B cell (primary cell): ENCODE measurements around the gene SNED1. TPM values are rescaled to one million over a fixed set of nuclear protein-coding genes. Genes with fewer than 3 reads are reported as not detected.
A peak's percentile ranks its signal among the peaks of the same experiment; 100 is the strongest.

Source experiments
- ATAC-seq: fragments of 200-7000 bp; cut with Tn5 transposase; one replicate; pipeline ENCODE4 v1.10.0; 2021; ENCODE audit warnings: low read depth, mild to moderate bottlenecking, moderate number of reproducible peaks, moderate library complexity
- CTCF ChIA-PET: fragments of 350-600 bp; sonication (Branson Sonifier 250); formaldehyde crosslinking; loops from one replicate; lab custom pipeline; 2021; ENCODE audit warnings: antibody characterized with exemption, inconsistent platforms; lab: Charles Lee
- POLR2A ChIA-PET: fragments of 350-600 bp; sonication (Branson Sonifier 250); formaldehyde crosslinking; loops from one replicate; lab custom pipeline; 2021; ENCODE audit warnings: antibody characterized with exemption; lab: Charles Lee
- DNase-seq: peaks from one replicate; pipeline ENCODE4 v3.0.0; 2013
- H2AFZ ChIP-seq: 2 replicates; pipeline ENCODE4 v1.6.1; 2012; ENCODE audit warnings: mild to moderate bottlenecking, low read depth, low read length; ENCODE audit not compliant: insufficient read depth, poor library complexity, severe bottlenecking
- H3K27ac ChIP-seq, 2 donors: 1 replicate in 1 of 2; 2 replicates in 1 of 2; pipeline ENCODE4 v1.5.1; 2012 to 2013; ENCODE audit warnings: low read length in 2 of 2, mild to moderate bottlenecking in 2 of 2, moderate library complexity in 1 of 2
- H3K27me3 ChIP-seq, 4 experiments: fragments of 200-600 bp in 1 of 4; sonication (generic) in 1 of 4; replicated peaks in 1 of 4; 1 replicate in 2 of 4; 2 replicates in 2 of 4; pipeline versions ENCODE4 v1.6.1 to v1.7.0; 2013 to 2016; ENCODE audit warnings: low read length in 3 of 4, mild to moderate bottlenecking in 2 of 4, mixed read lengths in 1 of 4, moderate library complexity in 1 of 4; ENCODE audit not compliant: insufficient read depth in 4 of 4, control insufficient read depth in 3 of 4; ENCODE audit errors: control extremely low read depth in 1 of 4
- H3K36me3 ChIP-seq, 2 experiments: replicated peaks in 1 of 2; 1 replicate in 1 of 2; 2 replicates in 1 of 2; pipeline versions ENCODE4 v1.6.1 to v1.7.1; 2013; ENCODE audit warnings: low read length in 1 of 2; ENCODE audit not compliant: insufficient read depth in 2 of 2, control insufficient read depth in 1 of 2; ENCODE audit errors: control extremely low read depth in 1 of 2, extremely low read depth in 1 of 2
- H3K4me1 ChIP-seq, 2 donors: fragments of 200-600 bp in 1 of 2; sonication (generic) in 1 of 2; 1 replicate in 1 of 2; 2 replicates in 1 of 2; pipeline versions ENCODE4 v1.5.1 to v1.6.1; 2013 to 2017; ENCODE audit warnings: low read length in 2 of 2; ENCODE audit not compliant: control insufficient read depth in 2 of 2, insufficient read depth in 2 of 2
- H3K4me2 ChIP-seq: replicated peaks from 2 replicates; pipeline ENCODE3; 2012; ENCODE audit warnings: mild to moderate bottlenecking, low read depth, low read length; ENCODE audit not compliant: poor library complexity, severe bottlenecking
- H3K4me3 ChIP-seq, 5 experiments: fragments of 200-600 bp in 1 of 5; sonication (generic) in 1 of 5; 1 replicate in 3 of 5; 2 replicates in 2 of 5; pipeline versions ENCODE4 v1.5.1 to v1.7.0; 2011 to 2016; ENCODE audit warnings: low read length in 4 of 5, mild to moderate bottlenecking in 4 of 5, low read depth in 2 of 5, control low read depth in 1 of 5, moderate library complexity in 1 of 5; ENCODE audit not compliant: insufficient read depth in 1 of 5; ENCODE audit errors: control extremely low read depth in 1 of 5, extremely low read depth in 1 of 5
- H3K79me2 ChIP-seq: fragments of 200-600 bp; sonication (generic); one replicate; pipeline ENCODE4 v1.6.0; 2016; ENCODE audit warnings: low read length; ENCODE audit not compliant: control insufficient read depth, insufficient read depth
- H3K9ac ChIP-seq: fragments of 200-600 bp; sonication (generic); 2 replicates; pipeline ENCODE4 v1.6.1; 2017; ENCODE audit warnings: mild to moderate bottlenecking, low read length, moderate library complexity
- H3K9me3 ChIP-seq, 3 donors: one replicate each; pipeline versions ENCODE4 v1.6.1 to v1.7.1; 2013; ENCODE audit warnings: low read length in 2 of 3; ENCODE audit not compliant: control insufficient read depth in 2 of 3, insufficient read depth in 1 of 3; ENCODE audit errors: control extremely low read depth in 1 of 3
- H4K20me1 ChIP-seq: 2 replicates; pipeline ENCODE4 v1.6.0; 2012; ENCODE audit warnings: mild to moderate bottlenecking, low read length; ENCODE audit not compliant: insufficient read depth, control insufficient read depth, poor library complexity, severe bottlenecking
- H3K27ac Mint-ChIP-seq: one replicate; pipeline ENCODE4 v1.8.0; 2021; ENCODE audit warnings: mixed read lengths
- H3K27me3 Mint-ChIP-seq: one replicate; pipeline ENCODE4 v1.8.0; 2021; ENCODE audit warnings: mixed read lengths
- H3K4me1 Mint-ChIP-seq: one replicate; pipeline ENCODE4 v1.8.0; 2021; ENCODE audit warnings: mixed read lengths
- H3K4me3 Mint-ChIP-seq: one replicate; pipeline ENCODE4 v1.8.0; 2021; ENCODE audit warnings: mixed read lengths
- H3K9me3 Mint-ChIP-seq: one replicate; pipeline ENCODE4 v1.8.0; 2022; ENCODE audit warnings: mixed read lengths; ENCODE audit not compliant: insufficient read depth
- CTCF ChIP-seq: fragments of 200-600 bp; IDR thresholded peaks from one replicate; pipeline ENCODE4 v1.8.0; 2022; ENCODE audit warnings: antibody characterized with exemption, mild to moderate bottlenecking
- EZH2 ChIP-seq: IDR thresholded peaks from 2 replicates; pipeline ENCODE4 v1.6.1; 2012; ENCODE audit warnings: borderline replicate concordance, low read depth, mild to moderate bottlenecking, moderate library complexity, low read length; ENCODE audit not compliant: insufficient read depth, poor library complexity, severe bottlenecking
- WGBS: methylation state at CpG from one replicate; pipeline ENCODE4 v1.1.5; 2013; ENCODE audit warnings: missing lambda C conversion rate; ENCODE audit not compliant: insufficient coverage; 5-methylcytosine and 5-hydroxymethylcytosine counted together
- intact Hi-C: fragments of 100-400 bp; cut with micrococcal nuclease; formaldehyde crosslinking; loops from one replicate; pipeline ENCODE4 v1.10.0; 2022
- polyA plus RNA-seq: library from polyadenylated mRNA; depleted of rRNA; stranded (reverse); fragments of >200 nt; gene quantifications from 2 replicates; pipeline ENCODE4 v1.2.3, GENCODE V29; 2012
- total RNA-seq, 2 donors: library from RNA; stranded (reverse); fragments of 120-200 nt in 1 of 2; gene quantifications; 1 replicate in 1 of 2; 2 replicates in 1 of 2; pipeline versions ENCODE4 v1.2.3 to v1.2.4, GENCODE V29; 2013 to 2022

Gene SNED1
- total and polyA plus RNA-seq, 2 donors (not counting 1 experiment from before 2014, with no cell fraction given), result 25.5 to 336 TPM

- Mint-ChIP-seq H3K4me3 (no peak overlapping the region), H3K4me1 (peaks cover 7% of the 10 kb centered on the region)
- no peak overlapping the region for H3K9ac ChIP-seq
Observed at GRCh38 chr2:241082341-241083090, 84.1 kb downstream of the SNED1 start.

More at GRCh38 chr2:241082341-241083090, 84.1 kb downstream of the SNED1 start:
- Histone ChIP-seq H3K27me3 (no peaks in the 10 kb centered on the region), H3K9me3 (no peaks in the 10 kb centered on the region), H4K20me1 (no peaks in the 10 kb centered on the region), H3K27ac (no peak overlapping the region), H3K36me3 (peaks cover 0 to 15% of the 10 kb centered on the region in 2 experiments), H3K4me3 (no peak overlapping the region), H3K4me2 (no peak overlapping the region), H3K4me1 (no peaks in the 10 kb centered on the region), H3K79me2 (no peaks in the 10 kb centered on the region), H2AFZ (no peak overlapping the region)
- ATAC-seq (no peak), DNase-seq (no peak)
- no peaks in the 10 kb centered on the region for H3K27me3 Mint-ChIP-seq
- WGBS, result 92% methylated on average over 14 of the region's 14 CpGs
- intact Hi-C loops, result no loop called here
- POLR2A ChIA-PET, result interaction anchor here (0.7 kb wide), 1 partner anchor 11 kb away, joined by 3 read pairs; no protein-coding TSS in a partner anchor
- CTCF ChIA-PET, result no interaction called here
- peak overlapping the region; percentile 62 for H3K27ac Mint-ChIP-seq
- peaks cover 4% of the 10 kb centered on the region for H3K9me3 Mint-ChIP-seq
- TF ChIP-seq EZH2 (no peak), CTCF (no peak)
